Esophagus squamous epithelium (tissue), 4 donors: ENCODE measurements around the gene ZNF343.
"Not testable (repeated sequence)": the region's sequence is repeated elsewhere in the genome, so short reads cannot be mapped to it uniquely, and the experiment has no call there.

Source experiments
- POLR2A ChIP-seq, 4 donors: fragments of 450-650 bp; IDR thresholded peaks; one replicate each; pipeline ENCODE4 v1.6.1; 2017; ENCODE audit warnings: antibody characterized with exemption in 4 of 4, mild to moderate bottlenecking in 4 of 4, moderate library complexity in 3 of 4
- TF ChIP-seq, protein P1 (sequence below), 6 experiments: fragments of 450-650 bp in 4 of 6; fragments of 200-600 bp in 2 of 6; sonication (generic) in 2 of 6; IDR thresholded peaks; one replicate each; pipeline ENCODE4 v1.5.1; 2016 to 2019; ENCODE audit warnings: antibody characterized with exemption in 6 of 6, mild to moderate bottlenecking in 4 of 6, moderate library complexity in 4 of 6

DNA sequence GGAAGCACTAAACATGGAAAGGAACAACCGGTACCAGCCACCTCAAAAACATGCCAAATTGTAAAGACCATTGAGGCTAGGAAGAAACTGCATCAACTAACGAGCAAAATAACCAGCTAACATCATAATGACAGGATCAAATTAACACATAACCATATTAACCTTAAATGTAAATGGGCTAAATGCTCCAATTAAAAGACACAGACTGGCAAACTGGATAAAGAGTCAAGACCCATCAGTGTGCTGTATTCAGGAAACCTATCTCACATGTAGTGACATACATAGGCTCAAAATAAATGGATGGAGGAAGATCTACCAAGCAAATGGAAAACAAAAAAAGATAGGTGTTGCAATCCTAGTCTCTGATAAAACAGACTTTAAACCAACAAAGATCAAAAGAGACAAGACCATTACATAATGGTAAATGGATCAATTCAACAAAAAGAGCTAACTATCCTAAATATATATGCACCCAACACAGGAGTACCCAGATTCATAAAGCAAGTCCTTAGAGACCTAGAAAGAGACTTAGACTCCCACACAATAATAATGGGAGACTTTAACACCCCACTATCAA lies 5.8 kb downstream of the ZNF343 start:
- TF ChIP-seq, protein P1, sequence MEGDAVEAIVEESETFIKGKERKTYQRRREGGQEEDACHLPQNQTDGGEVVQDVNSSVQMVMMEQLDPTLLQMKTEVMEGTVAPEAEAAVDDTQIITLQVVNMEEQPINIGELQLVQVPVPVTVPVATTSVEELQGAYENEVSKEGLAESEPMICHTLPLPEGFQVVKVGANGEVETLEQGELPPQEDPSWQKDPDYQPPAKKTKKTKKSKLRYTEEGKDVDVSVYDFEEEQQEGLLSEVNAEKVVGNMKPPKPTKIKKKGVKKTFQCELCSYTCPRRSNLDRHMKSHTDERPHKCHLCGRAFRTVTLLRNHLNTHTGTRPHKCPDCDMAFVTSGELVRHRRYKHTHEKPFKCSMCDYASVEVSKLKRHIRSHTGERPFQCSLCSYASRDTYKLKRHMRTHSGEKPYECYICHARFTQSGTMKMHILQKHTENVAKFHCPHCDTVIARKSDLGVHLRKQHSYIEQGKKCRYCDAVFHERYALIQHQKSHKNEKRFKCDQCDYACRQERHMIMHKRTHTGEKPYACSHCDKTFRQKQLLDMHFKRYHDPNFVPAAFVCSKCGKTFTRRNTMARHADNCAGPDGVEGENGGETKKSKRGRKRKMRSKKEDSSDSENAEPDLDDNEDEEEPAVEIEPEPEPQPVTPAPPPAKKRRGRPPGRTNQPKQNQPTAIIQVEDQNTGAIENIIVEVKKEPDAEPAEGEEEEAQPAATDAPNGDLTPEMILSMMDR (IDR thresholded peaks at IDR 0.05), result not testable (repeated sequence)
- not testable (repeated sequence) for TF ChIP-seq POLR2A (IDR thresholded peaks at IDR 0.05)
